ENCODE data around the gene SLC17A3.

Gene SLC17A3

DNA sequence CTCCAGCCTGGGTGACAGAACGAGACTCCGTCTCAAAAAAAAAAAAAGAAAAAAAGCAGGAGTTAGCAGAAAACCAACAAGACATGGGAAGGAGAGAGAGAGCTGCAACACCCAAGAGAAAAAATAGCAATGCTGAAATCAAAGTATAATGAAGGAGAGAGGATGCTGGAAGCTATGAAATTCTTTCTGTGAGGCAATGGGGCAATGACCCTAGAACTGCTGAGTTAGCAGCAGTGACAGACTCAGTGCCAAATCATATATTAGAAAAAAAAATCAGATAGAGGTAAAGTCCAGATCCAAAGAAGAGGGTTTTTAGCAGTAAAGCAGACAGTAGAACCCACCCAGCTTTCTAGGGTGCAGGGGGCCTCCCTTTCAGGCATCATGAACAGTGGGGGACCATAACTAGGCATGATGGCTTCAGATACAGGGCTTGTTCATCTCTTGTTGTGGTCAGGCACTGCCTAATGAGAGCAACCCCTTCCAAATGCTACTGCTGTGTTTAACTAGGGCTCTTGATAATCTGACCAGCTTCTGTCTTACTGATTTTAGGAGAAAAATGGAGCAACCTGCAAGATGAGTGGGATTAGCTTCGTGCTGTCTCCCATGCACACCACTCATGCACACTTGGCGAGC is 29.5 kb upstream of the SLC17A3 start:
- Histone ChIP-seq H3K4me1 (ENCODE audit: control insufficient read depth, low read depth, low read length) (peaks cover 1% of the 10 kb centered on the region), H3K56ac (ENCODE audit: low read length) (no peak overlapping the region), H3K27me3 (ENCODE audit: insufficient read depth, low read length, poor library complexity) (no peaks in the 10 kb centered on the region), H3K79me2 (ENCODE audit: control insufficient read depth, insufficient read depth, low read length) (no peaks in the 10 kb centered on the region), H2BK5ac (ENCODE audit: low read length) (no peak overlapping the region), H3K27ac (ENCODE audit: low read depth, low read length) (no peak overlapping the region), H3K9ac (ENCODE audit: low read length) (no peak overlapping the region), H3K36me3 (ENCODE audit: control insufficient read depth, insufficient read depth, low read length) (no peaks in the 10 kb centered on the region), H3K4me3 (ENCODE audit: low read length) (no peak overlapping the region), H2BK120ac (ENCODE audit: low read depth, low read length) (no peak overlapping the region), H3K23ac (ENCODE audit: low read length) (no peak overlapping the region), H4K8ac (ENCODE audit: low read depth, low read length) (no peak overlapping the region), H4K5ac (ENCODE audit: low read length) (no peak overlapping the region), H2AK5ac (ENCODE audit: low read length) (no peak overlapping the region), H2BK15ac (replicated peaks; ENCODE audit: low read depth) (no peak overlapping the region), H3K4ac (ENCODE audit: low read depth, low read length) (no peak overlapping the region), H3K18ac (ENCODE audit: low read length) (no peak overlapping the region), H3K79me1 (ENCODE audit: low read length) (no peaks in the 10 kb centered on the region), H3K4me2 (ENCODE audit: low read length) (no peak overlapping the region)
- no CpG with 5 or more reads among the region's 4 CpGs for WGBS (ENCODE audit: extremely low coverage, insufficient coverage, low lambda C conversion rate)
- no peak for DNase-seq

DNA sequence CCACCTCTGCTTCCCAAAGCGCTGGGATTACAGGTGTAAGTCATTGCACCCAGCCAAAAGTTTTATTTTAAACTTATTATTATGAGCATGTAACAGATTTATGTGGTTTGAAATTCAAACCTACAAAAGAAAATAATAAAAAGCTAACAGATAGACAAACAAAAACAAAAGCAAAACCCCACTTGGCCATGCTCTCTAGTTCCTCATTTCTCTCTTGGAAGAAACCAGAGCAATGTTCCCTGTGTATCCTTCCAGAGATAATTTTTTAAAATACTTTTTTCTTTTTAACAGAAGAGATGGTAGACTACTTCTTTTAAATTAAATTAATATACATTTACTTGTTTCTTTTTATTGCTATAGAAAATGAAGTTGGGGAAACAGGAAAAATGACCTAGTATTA is 28.0 kb upstream of the SLC17A3 start:
- Histone ChIP-seq H3K27ac (ENCODE audit: low read depth, low read length) (no peak overlapping the region), H3K9ac (ENCODE audit: low read length) (no peak overlapping the region), H4K5ac (ENCODE audit: low read length) (no peak overlapping the region), H3K79me2 (ENCODE audit: control insufficient read depth, insufficient read depth, low read length) (no peaks in the 10 kb centered on the region), H2BK120ac (ENCODE audit: low read depth, low read length) (no peak overlapping the region), H2BK15ac (replicated peaks; ENCODE audit: low read depth) (no peak overlapping the region), H3K79me1 (ENCODE audit: low read length) (no peaks in the 10 kb centered on the region), H3K36me3 (ENCODE audit: control insufficient read depth, insufficient read depth, low read length) (no peaks in the 10 kb centered on the region), H3K4ac (ENCODE audit: low read depth, low read length) (no peak overlapping the region), H3K56ac (ENCODE audit: low read length) (no peak overlapping the region), H4K8ac (ENCODE audit: low read depth, low read length) (no peak overlapping the region), H3K18ac (ENCODE audit: low read length) (no peak overlapping the region), H3K23ac (ENCODE audit: low read length) (no peak overlapping the region), H3K4me1 (ENCODE audit: control insufficient read depth, low read depth, low read length) (peaks cover 4% of the 10 kb centered on the region), H2BK5ac (ENCODE audit: low read length) (no peak overlapping the region), H2AK5ac (ENCODE audit: low read length) (no peak overlapping the region), H3K4me2 (ENCODE audit: low read length) (no peak overlapping the region), H3K27me3 (ENCODE audit: insufficient read depth, low read length, poor library complexity) (no peaks in the 10 kb centered on the region), H3K4me3 (ENCODE audit: low read length) (no peak overlapping the region)
- no peak for DNase-seq
- WGBS (ENCODE audit: extremely low coverage, insufficient coverage, low lambda C conversion rate): no CpG with 5 or more reads among the region's 1 CpG

DNA sequence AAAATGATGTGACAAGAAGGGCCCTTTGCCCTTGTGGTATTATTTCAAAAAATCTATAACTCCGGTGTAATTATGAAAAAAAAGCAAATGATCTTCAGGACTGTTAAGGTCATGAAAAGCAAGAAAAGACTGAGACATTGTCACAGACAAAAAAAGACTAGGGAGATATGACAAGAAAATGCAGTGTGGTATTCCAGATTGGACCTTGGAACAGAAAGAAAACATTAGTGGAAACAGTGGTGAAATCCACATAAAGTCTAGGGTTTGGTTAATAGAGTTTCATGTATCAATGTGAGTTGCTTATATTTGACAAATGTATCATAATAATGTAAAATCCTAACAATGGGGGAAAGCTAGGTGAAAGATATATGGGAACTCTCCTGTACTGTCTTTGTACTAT is 26.8 kb upstream of the SLC17A3 start:
- no peak overlapping the region for H2BK120ac ChIP-seq (ENCODE audit: low read depth, low read length)
- WGBS (ENCODE audit: extremely low coverage, insufficient coverage, low lambda C conversion rate): no CpG with 5 or more reads among the region's 1 CpG

DNA sequence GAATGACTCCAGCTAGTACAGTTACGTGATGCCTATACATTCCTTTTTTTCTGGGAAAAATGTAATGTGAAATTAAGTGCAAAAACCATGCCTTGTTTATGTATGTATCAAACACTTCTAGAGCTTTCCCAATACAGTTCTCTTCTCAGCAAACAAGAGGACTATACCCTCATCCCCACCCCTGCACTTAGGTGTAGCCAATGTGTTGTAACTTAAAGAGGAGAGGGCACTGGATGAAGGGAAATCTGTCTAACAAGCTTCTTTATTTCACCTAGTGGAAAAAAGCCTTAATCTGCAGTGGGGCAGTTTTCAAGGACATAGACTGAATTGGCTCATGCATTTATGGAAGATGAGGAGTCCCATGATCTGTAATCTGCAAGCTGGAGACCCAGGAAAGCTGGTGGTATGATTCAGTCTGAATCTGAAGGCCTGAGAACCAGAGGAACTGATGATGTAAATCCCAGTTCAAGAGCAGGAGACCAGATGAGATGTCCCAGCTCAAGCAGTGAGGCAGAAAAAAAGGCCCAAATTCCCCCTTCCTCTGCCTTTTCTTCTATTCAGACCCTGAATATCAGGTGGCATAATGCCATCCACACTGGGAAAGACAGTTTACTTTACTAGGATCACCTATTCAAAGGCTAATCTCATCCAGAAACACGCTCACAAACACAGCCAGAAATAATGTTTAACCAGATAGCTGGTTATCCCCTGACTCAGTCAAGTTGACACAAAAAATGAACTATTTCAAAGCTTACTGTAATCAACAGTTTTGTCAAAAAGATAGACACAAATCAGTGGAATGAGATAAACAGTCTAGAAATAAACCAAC is 25.8 kb upstream of the SLC17A3 start:
- Histone ChIP-seq H2BK15ac (replicated peaks; ENCODE audit: low read depth) (no peak overlapping the region), H3K4me2 (ENCODE audit: low read length) (no peak overlapping the region), H3K18ac (ENCODE audit: low read length) (no peak overlapping the region), H3K27ac (ENCODE audit: low read depth, low read length) (no peak overlapping the region), H3K9ac (ENCODE audit: low read length) (no peak overlapping the region), H3K56ac (ENCODE audit: low read length) (no peak overlapping the region), H3K4me1 (ENCODE audit: control insufficient read depth, low read depth, low read length) (peaks cover 4% of the 10 kb centered on the region), H3K4me3 (ENCODE audit: low read length) (no peak overlapping the region), H3K27me3 (ENCODE audit: insufficient read depth, low read length, poor library complexity) (no peaks in the 10 kb centered on the region), H4K5ac (ENCODE audit: low read length) (no peak overlapping the region), H3K4ac (ENCODE audit: low read depth, low read length) (no peak overlapping the region), H2BK5ac (ENCODE audit: low read length) (no peak overlapping the region), H2BK120ac (ENCODE audit: low read depth, low read length) (no peak overlapping the region), H3K36me3 (ENCODE audit: control insufficient read depth, insufficient read depth, low read length) (no peaks in the 10 kb centered on the region), H3K23ac (ENCODE audit: low read length) (no peak overlapping the region), H3K79me2 (ENCODE audit: control insufficient read depth, insufficient read depth, low read length) (no peaks in the 10 kb centered on the region), H3K79me1 (ENCODE audit: low read length) (no peaks in the 10 kb centered on the region), H2AK5ac (ENCODE audit: low read length) (no peak overlapping the region), H4K8ac (ENCODE audit: low read depth, low read length) (no peak overlapping the region)
- no CpG with 5 or more reads among the region's 2 CpGs for WGBS (ENCODE audit: extremely low coverage, insufficient coverage, low lambda C conversion rate)
- DNase-seq: no peak

More for the DNA sequence above, 26.8 kb upstream of the SLC17A3 start:
- Histone ChIP-seq H3K79me1 (ENCODE audit: low read length) (no peaks in the 10 kb centered on the region), H3K36me3 (ENCODE audit: control insufficient read depth, insufficient read depth, low read length) (no peaks in the 10 kb centered on the region), H3K4ac (ENCODE audit: low read depth, low read length) (no peak overlapping the region), H3K56ac (ENCODE audit: low read length) (no peak overlapping the region), H2AK5ac (ENCODE audit: low read length) (no peak overlapping the region), H2BK15ac (replicated peaks; ENCODE audit: low read depth) (no peak overlapping the region), H3K4me3 (ENCODE audit: low read length) (no peak overlapping the region), H4K8ac (ENCODE audit: low read depth, low read length) (no peak overlapping the region), H3K23ac (ENCODE audit: low read length) (no peak overlapping the region), H3K27ac (ENCODE audit: low read depth, low read length) (no peak overlapping the region), H3K79me2 (ENCODE audit: control insufficient read depth, insufficient read depth, low read length) (no peaks in the 10 kb centered on the region), H3K4me2 (ENCODE audit: low read length) (no peak overlapping the region), H3K27me3 (ENCODE audit: insufficient read depth, low read length, poor library complexity) (no peaks in the 10 kb centered on the region), H3K18ac (ENCODE audit: low read length) (no peak overlapping the region), H3K4me1 (ENCODE audit: control insufficient read depth, low read depth, low read length) (peaks cover 4% of the 10 kb centered on the region), H4K5ac (ENCODE audit: low read length) (no peak overlapping the region), H3K9ac (ENCODE audit: low read length) (no peak overlapping the region), H2BK5ac (ENCODE audit: low read length) (no peak overlapping the region)
- DNase-seq: no peak

DNA sequence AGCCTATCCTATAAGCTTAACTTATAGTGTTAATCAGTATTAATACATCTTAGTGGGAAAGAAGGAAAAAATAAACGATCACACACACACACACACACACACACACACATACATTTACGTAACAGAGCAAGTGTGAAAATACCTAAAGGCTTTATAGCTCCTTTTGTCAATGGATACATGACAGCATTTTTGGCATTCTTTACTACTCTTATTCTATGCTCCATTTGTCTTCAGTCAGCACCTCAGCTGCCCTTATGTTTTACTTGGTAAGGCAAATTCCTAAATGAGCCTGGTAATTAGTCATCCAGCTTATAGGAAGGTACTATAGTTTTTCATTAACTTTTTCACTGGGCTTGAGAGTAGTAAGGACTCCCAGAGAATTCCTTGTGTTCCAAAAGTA is 25.1 kb upstream of the SLC17A3 start:
- H3K18ac ChIP-seq (ENCODE audit: low read length): no peak overlapping the region
- peak; percentile 86 for DNase-seq

More for the DNA sequence above, 25.1 kb upstream of the SLC17A3 start:
- Histone ChIP-seq H3K4me3 (ENCODE audit: low read length) (no peak overlapping the region), H3K56ac (ENCODE audit: low read length) (no peak overlapping the region), H3K4ac (ENCODE audit: low read depth, low read length) (no peak overlapping the region), H3K27me3 (ENCODE audit: insufficient read depth, low read length, poor library complexity) (no peaks in the 10 kb centered on the region), H4K8ac (ENCODE audit: low read depth, low read length) (no peak overlapping the region), H3K4me2 (ENCODE audit: low read length) (no peak overlapping the region), H3K79me2 (ENCODE audit: control insufficient read depth, insufficient read depth, low read length) (no peaks in the 10 kb centered on the region), H3K36me3 (ENCODE audit: control insufficient read depth, insufficient read depth, low read length) (no peaks in the 10 kb centered on the region), H3K79me1 (ENCODE audit: low read length) (no peaks in the 10 kb centered on the region), H4K5ac (ENCODE audit: low read length) (no peak overlapping the region), H2AK5ac (ENCODE audit: low read length) (no peak overlapping the region), H2BK15ac (replicated peaks; ENCODE audit: low read depth) (no peak overlapping the region), H2BK120ac (ENCODE audit: low read depth, low read length) (no peak overlapping the region), H3K4me1 (ENCODE audit: control insufficient read depth, low read depth, low read length) (peaks cover 4% of the 10 kb centered on the region), H3K23ac (ENCODE audit: low read length) (no peak overlapping the region), H3K9ac (ENCODE audit: low read length) (no peak overlapping the region), H2BK5ac (ENCODE audit: low read length) (no peak overlapping the region), H3K27ac (ENCODE audit: low read depth, low read length) (no peak overlapping the region)
- WGBS (ENCODE audit: extremely low coverage, insufficient coverage, low lambda C conversion rate): no CpG with 5 or more reads among the region's 2 CpGs
